ENCODE results near the gene CLCNKA. TPM values are rescaled to one million over a fixed set of nuclear protein-coding genes. Genes with fewer than 3 reads are reported as not detected.
A peak's percentile ranks its signal among the peaks of the same experiment; 100 is the strongest.

The CLCNKA gene
- total RNA-seq, 1 donor from 2014 or later = 0.20 TPM

DNA sequence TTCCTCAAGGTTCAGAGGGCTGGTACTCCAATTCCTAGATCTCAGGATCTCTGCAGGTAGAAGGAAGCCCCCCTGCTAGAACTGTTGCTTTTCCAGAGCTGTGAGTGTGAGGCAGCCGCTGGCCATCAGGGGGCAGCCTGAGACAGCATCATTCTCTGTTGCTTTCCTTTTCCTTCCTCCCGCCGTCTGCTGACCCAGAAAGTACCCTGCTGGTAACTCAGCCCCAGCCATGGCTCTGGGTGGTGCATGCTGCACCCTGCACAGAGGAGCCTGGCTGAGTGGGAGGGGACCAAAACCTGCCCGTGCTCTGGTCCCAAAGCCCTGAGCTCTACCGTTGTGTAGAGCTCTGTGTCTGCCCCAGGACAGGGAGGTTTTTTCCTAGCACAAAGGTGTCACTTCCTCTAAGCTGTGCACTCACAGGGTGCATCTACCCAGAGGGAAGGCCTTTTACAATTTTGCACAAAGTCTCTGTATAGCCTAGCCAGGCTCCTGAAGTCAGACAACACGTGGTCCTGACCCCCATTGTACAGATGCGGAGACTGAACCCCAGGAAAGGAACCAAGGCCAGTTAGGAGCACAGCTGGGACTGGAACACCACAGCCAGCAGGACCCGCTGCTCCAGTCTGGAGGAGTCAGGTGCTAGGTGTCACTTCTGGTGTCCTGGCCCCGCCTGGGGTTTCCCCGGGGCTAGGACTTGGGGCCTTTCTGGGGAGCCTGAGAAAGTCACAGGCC lies 57.3 kb downstream of the CLCNKA start:
- peak; percentile 40 for DNase-seq

DNA sequence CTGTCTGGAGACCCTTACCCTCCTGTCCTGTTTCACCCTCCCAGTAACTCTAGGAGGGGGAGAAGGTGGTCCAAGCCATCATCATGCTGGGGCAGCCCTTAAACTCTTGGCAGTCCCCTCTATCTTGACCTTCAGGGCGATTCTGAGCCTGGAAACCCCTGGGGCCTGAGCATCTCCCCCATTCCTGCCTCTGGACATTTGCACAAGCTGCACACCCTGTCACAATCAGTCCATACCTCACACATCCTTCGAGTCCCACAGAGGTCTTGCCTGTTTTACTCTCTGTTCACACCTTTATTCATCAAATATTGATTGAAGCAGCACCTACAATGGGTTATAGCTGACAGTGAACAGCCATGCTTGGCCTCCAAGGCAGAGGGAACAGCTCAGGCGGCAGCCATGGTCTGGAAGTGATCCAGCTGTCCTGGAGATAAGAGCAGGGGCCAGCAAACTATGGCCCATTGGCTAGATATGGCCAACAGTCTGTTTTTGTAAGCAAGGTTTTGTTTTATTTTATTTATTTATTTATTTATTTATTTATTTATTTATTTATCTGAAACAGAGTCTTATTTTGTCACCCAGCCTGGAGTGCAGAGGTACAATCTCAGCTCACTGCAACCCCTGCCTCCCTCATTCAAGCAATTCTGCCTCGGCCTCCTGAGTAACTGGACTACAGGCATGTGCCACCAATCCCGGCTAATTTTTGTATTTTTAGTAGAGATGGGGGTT lies 58.8 kb downstream of the CLCNKA start:
- DNase-seq = no peak

DNA sequence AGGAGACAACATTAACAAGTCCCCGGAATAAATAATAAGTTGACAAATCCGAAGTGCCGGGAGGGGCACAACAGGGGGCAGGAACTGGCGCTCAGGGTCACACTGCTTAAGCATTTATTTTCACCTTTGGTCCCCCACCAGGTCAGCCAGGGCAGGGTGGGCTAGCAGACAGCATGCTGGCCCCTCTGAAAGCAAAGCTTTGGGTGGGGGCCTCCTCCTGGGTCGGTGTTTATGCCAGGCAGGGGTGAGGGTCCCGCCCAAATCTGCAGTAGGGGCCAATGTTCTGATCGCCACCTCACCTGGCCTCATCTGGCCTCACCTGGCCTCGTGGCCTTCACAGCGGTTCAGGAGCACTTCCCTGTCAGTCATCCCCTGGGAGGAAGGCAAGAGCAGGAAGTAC lies 59.8 kb downstream of the CLCNKA start:
- no peak for DNase-seq

DNA sequence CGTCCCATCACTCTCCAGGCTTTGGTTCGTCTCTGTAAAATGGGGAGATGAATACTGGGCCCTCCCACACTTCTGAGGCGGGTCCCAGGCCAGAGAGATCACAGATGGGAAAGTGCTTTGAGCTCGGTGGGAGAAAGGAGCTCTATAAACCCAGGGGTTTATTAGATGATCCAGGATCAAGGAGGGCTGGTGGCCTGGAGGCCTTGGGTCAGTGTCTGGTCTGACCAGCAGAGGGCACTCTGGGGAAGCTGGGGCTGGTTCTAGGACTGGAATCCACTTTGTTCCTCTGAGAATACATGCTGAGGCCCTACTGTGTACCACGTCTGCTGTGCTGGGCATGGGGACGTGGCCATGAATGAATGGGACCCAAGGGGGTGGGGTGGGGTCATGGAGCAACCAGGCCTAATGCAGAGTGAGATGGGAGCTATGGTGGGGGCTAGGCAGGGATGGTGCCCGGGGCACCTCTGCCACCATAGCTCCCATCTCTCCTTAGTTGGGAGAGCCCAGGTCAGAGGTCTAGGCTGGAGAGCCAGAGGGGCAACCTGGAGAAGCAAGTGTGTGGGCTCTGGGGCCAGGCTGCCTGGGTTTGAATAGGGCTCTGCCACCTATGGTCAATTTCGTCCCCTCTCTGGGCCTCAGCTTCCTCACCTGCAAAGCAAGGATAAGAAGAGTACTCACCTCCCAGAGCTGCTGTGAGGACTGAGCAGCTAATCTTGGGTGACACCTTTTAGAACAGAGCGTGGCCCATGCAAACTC lies 60.6 kb downstream of the CLCNKA start:
- DNase-seq = no peak

DNA sequence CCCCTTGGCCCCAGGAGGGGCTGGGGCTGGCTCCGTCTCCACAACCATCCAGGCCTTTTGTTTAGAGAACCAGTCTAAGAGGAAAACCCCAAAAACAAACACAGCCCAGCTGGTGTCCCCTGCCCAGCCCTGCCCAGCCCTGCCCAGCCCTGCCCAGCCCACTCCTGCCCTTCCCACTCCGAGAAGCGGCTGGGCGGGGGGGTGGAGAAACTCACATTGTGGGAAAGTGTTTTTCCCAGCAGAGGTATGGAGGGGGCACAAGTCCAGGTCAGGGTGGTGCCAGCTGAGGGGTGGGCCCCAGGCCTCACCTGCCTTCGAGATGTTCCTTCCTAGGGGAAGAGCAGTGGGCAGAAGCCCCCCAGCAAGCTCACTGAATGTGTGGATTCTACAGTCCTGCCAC lies 61.6 kb downstream of the CLCNKA start:
- DNase-seq = no peak

Small RNA genes within 50 kb of the gene (small RNA-seq; reads per million reads assigned to genes)
- gene AL355994.1 (ENCODE audit: low replicate concordance) (not detected), gene AL355994.5 (ENCODE audit: low replicate concordance) (not detected)

Other genes with a start within 250 kb of the CLCNKA start
- 4.2 TPM for gene UQCRHL, start 214.4 kb upstream of the CLCNKA start, total RNA-seq
- 46.5 TPM for gene SPEN, start 174.3 kb upstream of the CLCNKA start, total RNA-seq
- gene ZBTB17, start 45.9 kb upstream of the CLCNKA start, total RNA-seq = 17.6 TPM
- gene SRARP, start 17.8 kb upstream of the CLCNKA start, total RNA-seq = not detected
- 3.0 TPM for gene HSPB7, start 4.0 kb upstream of the CLCNKA start, total RNA-seq
- gene CLCNKB, start 21.7 kb downstream of the CLCNKA start, total RNA-seq = 0.20 TPM
- not detected for gene FAM131C, start 51.6 kb downstream of the CLCNKA start, total RNA-seq
- 42.0 TPM for gene EPHA2, start 134.0 kb downstream of the CLCNKA start, total RNA-seq
- 18.7 TPM for gene ARHGEF19, start 190.6 kb downstream of the CLCNKA start, total RNA-seq
- 2.0 TPM for gene CPLANE2, start 215.1 kb downstream of the CLCNKA start, total RNA-seq